WTC11 (cell line): ENCODE data around the gene ZFAND5.

Experiments
- CTCF ChIP-seq: fragments of 200-600 bp; IDR thresholded peaks from 2 replicates; pipeline ENCODE4 v1.8.0; 2022; ENCODE audit warnings: antibody characterized with exemption
- IRF1 ChIP-seq: sonication (generic); formaldehyde crosslinking; IDR thresholded peaks from 2 replicates; pipeline ENCODE4 v1.8.0; 2023; ENCODE audit warnings: missing genetic modification reagents
- NR1H2 ChIP-seq: sonication (generic); formaldehyde crosslinking; IDR thresholded peaks from 2 replicates; pipeline ENCODE4 v1.9.0; 2021; ENCODE audit warnings: mild to moderate bottlenecking, moderate library complexity, missing genetic modification reagents
- NR2C2 ChIP-seq: sonication (generic); formaldehyde crosslinking; IDR thresholded peaks from 2 replicates; pipeline ENCODE4 v1.8.0; 2022; ENCODE audit warnings: mild to moderate bottlenecking, missing genetic modification reagents
- ZNF423 ChIP-seq: fragments of 250-450 bp; sonication (Bioruptor Pico); IDR thresholded peaks from 2 replicates; pipeline ENCODE4 v2.1.2; 2022; ENCODE audit warnings: mild to moderate bottlenecking, moderate library complexity

- TF ChIP-seq IRF1 (no peak), NR2C2 (no peak), CTCF (no peak), NR1H2 (no peak), ZNF423 (no peak)
Measured at GRCh38 chr9:72401396-72401795, 36.4 kb upstream of the ZFAND5 start.
